ENCODE measurements around the gene ATP10B.
"Not testable (repeated sequence)": the region's sequence is repeated elsewhere in the genome, so short reads cannot be mapped to it uniquely, and the experiment has no call there.

ATP10B gene

GRCh38 chr5:160831801-160832200, 20.2 kb downstream of the ATP10B start:
- no peak for DNase-seq (ENCODE audit: low read depth in 3 of 3)

- no peak for DNase-seq (ENCODE audit: low read depth in 3 of 3)
These were observed 27.6 kb downstream of the ATP10B start for GRCh38 chr5:160824301-160825001.

- DNase-seq (ENCODE audit: low read depth in 3 of 3) = not testable (repeated sequence)
These were observed 39.0 kb downstream of the ATP10B start for GRCh38 chr5:160812996-160813395.

GRCh38 chr5:160805376-160805775, 46.6 kb downstream of the ATP10B start:
- DNase-seq (ENCODE audit: low read depth in 3 of 3) = no peak

- no peak for DNase-seq (ENCODE audit: low read depth in 3 of 3)
These were observed 49.4 kb downstream of the ATP10B start for GRCh38 chr5:160802592-160802991.

GRCh38 chr5:160800375-160801275, 51.4 kb downstream of the ATP10B start:
- DNase-seq (ENCODE audit: low read depth in 3 of 3) = no peak

- DNase-seq (ENCODE audit: low read depth in 3 of 3) = no peak
These were observed 52.8 kb downstream of the ATP10B start for GRCh38 chr5:160799184-160799583.

GRCh38 chr5:160797020-160797419, 55.0 kb downstream of the ATP10B start:
- DNase-seq (ENCODE audit: low read depth in 3 of 3) = no peak

GRCh38 chr5:160793530-160793899, 58.5 kb downstream of the ATP10B start:
- no peak for DNase-seq (ENCODE audit: low read depth in 3 of 3)

- DNase-seq (ENCODE audit: low read depth in 3 of 3) = no peak
These were observed 59.1 kb downstream of the ATP10B start for GRCh38 chr5:160792732-160793529.

GRCh38 chr5:160792281-160792680, 59.7 kb downstream of the ATP10B start:
- no peak for DNase-seq (ENCODE audit: low read depth in 3 of 3)

GRCh38 chr5:160789219-160789859, 62.7 kb downstream of the ATP10B start:
- DNase-seq (ENCODE audit: low read depth in 3 of 3) = no peak

- no peak for DNase-seq (ENCODE audit: low read depth in 3 of 3)
These were observed 63.8 kb downstream of the ATP10B start for GRCh38 chr5:160788102-160788660.

- peak in 1 of 3 experiments; percentile 7 for DNase-seq (ENCODE audit: low read depth in 3 of 3)
These were observed 64.8 kb downstream of the ATP10B start for GRCh38 chr5:160787240-160787639.

- DNase-seq (ENCODE audit: low read depth in 3 of 3) = no peak
These were observed 77.2 kb downstream of the ATP10B start for GRCh38 chr5:160774666-160775315.

- no peak for DNase-seq (ENCODE audit: low read depth in 3 of 3)
These were observed 78.2 kb downstream of the ATP10B start for GRCh38 chr5:160773646-160774410.

- no peak for DNase-seq (ENCODE audit: low read depth in 3 of 3)
These were observed 79.2 kb downstream of the ATP10B start for GRCh38 chr5:160772854-160773253.

- no peak for DNase-seq (ENCODE audit: low read depth in 3 of 3)
These were observed 81.3 kb downstream of the ATP10B start for GRCh38 chr5:160770718-160771117.

GRCh38 chr5:160769301-160769700, 82.7 kb downstream of the ATP10B start:
- no peak for DNase-seq (ENCODE audit: low read depth in 3 of 3)

- DNase-seq (ENCODE audit: low read depth in 3 of 3) = no peak
These were observed 84.9 kb downstream of the ATP10B start for GRCh38 chr5:160767062-160767461.
